Measurements from ENCODE around the gene C12orf42.

GRCh38 chr12:103382736-103383346 lies 112.9 kb downstream of the C12orf42 start:
- TF ChIP-seq CTCF (IDR thresholded peaks at IDR 0.05) (no peak), POLR2A (IDR thresholded peaks at IDR 0.05) (no peak)

Data from Peyer's patch (tissue), 4 donors.